RWPE2 (cell line): ENCODE measurements around the gene PLIN5.

Experiments used
- ATAC-seq: fragments of 200-7000 bp; cut with Tn5 transposase; 3 replicates; pipeline ENCODE4 v1.9.1; 2021; ENCODE audit warnings: low read depth
- DNase-seq: peaks from one replicate; pipeline ENCODE4 v3.0.0-alpha.2; 2020; ENCODE audit warnings: low spot score
- H3K27ac ChIP-seq: fragments of 450-650 bp; 2 replicates; pipeline ENCODE4 v1.5.1; 2017; ENCODE audit warnings: mild to moderate bottlenecking; ENCODE audit not compliant: poor library complexity, severe bottlenecking
- H3K27me3 ChIP-seq: fragments of 250-450 bp; sonication (Bioruptor Pico); 2 replicates; pipeline ENCODE4 v1.5.1; 2021; ENCODE audit warnings: mild to moderate bottlenecking, moderate library complexity; ENCODE audit not compliant: insufficient read depth, poor library complexity, severe bottlenecking
- H3K36me3 ChIP-seq: fragments of 250-450 bp; sonication (Bioruptor Pico); 2 replicates; pipeline ENCODE4 v1.5.1; 2020; ENCODE audit warnings: low read depth, mild to moderate bottlenecking, moderate library complexity
- H3K4me1 ChIP-seq: fragments of 250-450 bp; sonication (Bioruptor Pico); 2 replicates; pipeline ENCODE4 v1.5.1; 2021; ENCODE audit warnings: mild to moderate bottlenecking, moderate library complexity; ENCODE audit not compliant: insufficient read depth, poor library complexity, severe bottlenecking
- H3K4me3 ChIP-seq: fragments of 250-450 bp; sonication (Bioruptor Pico); 2 replicates; pipeline ENCODE4 v1.5.1; 2021; ENCODE audit warnings: mild to moderate bottlenecking, moderate library complexity; ENCODE audit not compliant: severe bottlenecking
- H3K9me3 ChIP-seq: fragments of 250-450 bp; sonication (Bioruptor Pico); 2 replicates; pipeline ENCODE4 v1.5.1; 2021; ENCODE audit warnings: mild to moderate bottlenecking, moderate library complexity; ENCODE audit not compliant: severe bottlenecking
- CTCF ChIP-seq: fragments of 450-650 bp; IDR thresholded peaks from one replicate; pipeline ENCODE4 v1.5.1; 2017; ENCODE audit warnings: mild to moderate bottlenecking, moderate library complexity; ENCODE audit not compliant: poor library complexity, severe bottlenecking

Gene PLIN5

DNA sequence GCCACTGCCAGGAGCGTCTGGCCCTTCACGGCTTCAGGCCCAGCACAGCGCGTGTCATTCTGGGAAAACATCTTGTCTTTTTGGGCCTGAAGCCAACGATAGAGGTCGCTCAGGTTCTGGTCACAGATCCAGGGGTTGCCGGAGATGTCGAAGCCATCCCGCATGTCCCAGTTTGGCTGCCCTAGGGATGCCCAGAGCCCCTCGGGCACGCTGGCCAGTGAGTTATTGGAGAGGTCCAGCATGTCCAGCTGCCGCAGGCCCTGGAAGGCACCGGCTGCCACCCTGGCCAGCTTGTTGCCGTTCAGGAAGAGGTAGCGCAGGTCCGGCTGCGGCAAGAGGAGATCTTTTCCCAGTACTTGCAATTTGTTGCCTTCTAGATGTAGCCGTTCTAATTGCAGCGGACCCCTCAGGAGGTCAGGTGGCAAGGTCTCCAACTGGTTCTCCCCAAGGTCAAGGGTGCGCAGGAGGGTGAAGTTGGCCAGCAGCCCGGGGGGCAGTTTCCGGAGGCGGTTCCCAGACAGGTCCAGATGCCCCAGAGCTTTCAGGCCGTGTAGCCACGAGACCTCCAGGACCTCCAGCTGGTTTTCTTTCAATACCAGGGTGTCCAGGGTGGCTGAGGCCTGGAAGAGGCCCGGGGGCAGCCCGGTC lies 3.1 kb upstream of the PLIN5 start:
- Histone ChIP-seq H3K27me3 (no peaks in the 10 kb centered on the region), H3K36me3 (no peaks in the 10 kb centered on the region), H3K9me3 (no peaks in the 10 kb centered on the region), H3K27ac (no peak overlapping the region), H3K4me3 (no peak overlapping the region), H3K4me1 (no peaks in the 10 kb centered on the region)
- ATAC-seq (no peak), DNase-seq (no peak)
- no peak for TF ChIP-seq CTCF

DNA sequence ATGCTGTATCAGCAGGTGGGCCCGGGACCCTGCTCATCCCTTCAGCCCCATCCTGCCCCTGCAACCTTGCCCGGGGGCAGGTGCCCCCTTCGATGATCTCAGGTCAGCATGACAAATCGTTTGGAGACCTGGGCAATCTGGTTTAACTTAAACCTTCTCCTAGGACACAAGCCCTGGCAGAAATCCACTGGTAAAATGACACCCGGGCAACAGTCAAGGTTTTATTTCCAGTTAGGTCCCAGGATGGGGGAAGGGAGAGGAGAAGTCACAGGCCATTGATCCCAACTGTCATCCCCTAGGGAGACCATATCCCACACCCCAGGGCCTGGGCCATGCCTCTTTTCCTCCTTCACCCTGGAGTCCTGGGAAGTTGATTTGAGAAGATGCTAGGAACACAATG lies 1.8 kb upstream of the PLIN5 start:
- no peak overlapping the region for H3K27ac ChIP-seq
- no peaks in the 10 kb centered on the region for H3K4me1 ChIP-seq
- H3K4me3 ChIP-seq, result no peak overlapping the region
- no peaks in the 10 kb centered on the region for H3K27me3 ChIP-seq
- no peak for DNase-seq
- no peaks in the 10 kb centered on the region for H3K9me3 ChIP-seq
- no peak for ATAC-seq
- no peak for TF ChIP-seq CTCF
- H3K36me3 ChIP-seq, result no peaks in the 10 kb centered on the region

DNA sequence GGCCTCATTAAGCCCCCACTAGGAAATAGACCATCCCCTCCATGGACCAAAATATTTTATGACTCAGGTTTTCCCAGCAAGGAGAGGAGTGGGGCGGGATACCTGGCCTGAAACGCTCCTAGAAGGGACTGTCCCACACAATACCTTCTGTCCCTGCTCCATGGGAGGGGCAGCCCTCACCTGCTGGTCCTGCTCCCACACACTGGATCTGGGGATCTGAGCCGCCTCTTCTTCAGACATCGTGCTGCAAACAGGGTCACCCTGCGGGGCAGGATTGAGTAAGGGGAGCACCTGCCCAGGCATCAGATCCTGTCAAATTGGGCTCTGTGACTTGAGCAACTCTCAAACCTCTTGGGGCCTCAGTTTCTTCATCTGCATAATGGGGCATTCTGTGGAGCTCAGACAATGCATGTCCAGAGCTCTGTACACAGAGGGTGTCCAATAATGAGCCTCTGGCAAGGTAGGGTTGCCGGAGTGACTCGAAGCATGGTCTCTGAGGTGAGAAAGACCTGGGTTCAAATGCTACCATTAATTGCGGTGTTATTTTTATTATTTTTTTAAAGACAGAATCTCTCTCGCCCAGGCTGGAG lies 1.1 kb downstream of the PLIN5 start:
- Histone ChIP-seq H3K4me3 (no peak overlapping the region), H3K9me3 (no peaks in the 10 kb centered on the region), H3K36me3 (no peaks in the 10 kb centered on the region), H3K27me3 (no peaks in the 10 kb centered on the region), H3K4me1 (no peaks in the 10 kb centered on the region), H3K27ac (no peak overlapping the region)
- no peak for TF ChIP-seq CTCF
- ATAC-seq (no peak), DNase-seq (no peak)

GRCh38 chr19:4533334-4533733 lies 1.7 kb downstream of the PLIN5 start:
- no peaks in the 10 kb centered on the region for H3K9me3 ChIP-seq
- H3K27me3 ChIP-seq, result no peaks in the 10 kb centered on the region
- no peak for ATAC-seq
- no peaks in the 10 kb centered on the region for H3K36me3 ChIP-seq
- no peak overlapping the region for H3K27ac ChIP-seq
- no peak for TF ChIP-seq CTCF
- no peak for DNase-seq
- no peak overlapping the region for H3K4me3 ChIP-seq
- no peaks in the 10 kb centered on the region for H3K4me1 ChIP-seq

GRCh38 chr19:4531562-4532165 lies 3.4 kb downstream of the PLIN5 start:
- no peaks in the 10 kb centered on the region for H3K27me3 ChIP-seq
- no peak for DNase-seq
- H3K36me3 ChIP-seq, result no peaks in the 10 kb centered on the region
- H3K27ac ChIP-seq, result no peak overlapping the region
- no peak for TF ChIP-seq CTCF
- no peaks in the 10 kb centered on the region for H3K9me3 ChIP-seq
- no peak overlapping the region for H3K4me3 ChIP-seq
- no peaks in the 10 kb centered on the region for H3K4me1 ChIP-seq
- ATAC-seq, result no peak
